HEK293 (cell line): ENCODE results near the gene MRPL21.
"Not testable (repeated sequence)": the region's sequence is repeated elsewhere in the genome, so short reads cannot be mapped to it uniquely, and the experiment has no call there.

ENCODE experiments used
- CTCF ChIA-PET: fragments of 350-600 bp; formaldehyde crosslinking; extraction: SDS; loops from one replicate; lab custom pipeline; 2021; ENCODE audit warnings: antibody characterized with exemption; lab: Yijun Ruan, JAX
- POLR2A ChIA-PET: fragments of 300-600 bp; formaldehyde crosslinking; extraction: SDS; loops from one replicate; lab custom pipeline; 2020; ENCODE audit warnings: antibody characterized with exemption, inconsistent platforms; lab: Yijun Ruan, JAX
- H3K27ac ChIP-seq: fragments of 200-500 bp; sonication (Bioruptor generic); 2 replicates; pipeline ENCODE4 v1.5.1; 2014; ENCODE audit warnings: low read depth, low read length, control low read depth, inconsistent platforms; ENCODE audit errors: extremely low read depth
- H3K36me3 ChIP-seq, 2 experiments: fragments of 200-500 bp in 1 of 2; sonication (Bioruptor generic) in 1 of 2; 1 replicate in 1 of 2; 2 replicates in 1 of 2; pipeline ENCODE4 v1.5.1; 2014 to 2017; ENCODE audit warnings: inconsistent platforms in 2 of 2, low read length in 2 of 2; ENCODE audit not compliant: control insufficient read depth in 2 of 2, insufficient read depth in 1 of 2
- H3K4me1 ChIP-seq: fragments of 200-500 bp; sonication (Bioruptor generic); 2 replicates; pipeline ENCODE4 v1.5.1; 2014; ENCODE audit warnings: mild to moderate bottlenecking, low read length, inconsistent platforms; ENCODE audit not compliant: control insufficient read depth, insufficient read depth
- H3K4me3 ChIP-seq: 2 replicates; pipeline ENCODE4 v1.5.1; 2011; ENCODE audit warnings: low read depth, mild to moderate bottlenecking, control low read depth, low read length, moderate library complexity
- H3K9me3 ChIP-seq: fragments of 200-500 bp; sonication (Bioruptor generic); 2 replicates; pipeline ENCODE4 v1.5.1; 2014; ENCODE audit warnings: low read depth, low read length, inconsistent platforms; ENCODE audit not compliant: control insufficient read depth, insufficient read depth
- BCL11A ChIP-seq: fragments of 450-650 bp; formaldehyde crosslinking; IDR thresholded peaks from 2 replicates; pipeline ENCODE4 v1.5.1; 2016; ENCODE audit warnings: low read depth, missing biosample characterization, missing genetic modification characterization
- GLI4 ChIP-seq: fragments of 450-650 bp; formaldehyde crosslinking; IDR thresholded peaks from 2 replicates; pipeline ENCODE4 v1.5.1; 2016; ENCODE audit warnings: missing biosample characterization, missing genetic modification characterization
- GLIS2 ChIP-seq: fragments of 450-650 bp; formaldehyde crosslinking; IDR thresholded peaks from 2 replicates; pipeline ENCODE4 v1.5.1; 2016; ENCODE audit warnings: missing biosample characterization, missing genetic modification characterization
- MZF1 ChIP-seq: fragments of 450-650 bp; formaldehyde crosslinking; IDR thresholded peaks from 2 replicates; pipeline ENCODE4 v1.5.1; 2017; ENCODE audit warnings: missing biosample characterization, missing genetic modification characterization, borderline replicate concordance
- ZBTB20 ChIP-seq: fragments of 450-650 bp; formaldehyde crosslinking; IDR thresholded peaks from 2 replicates; pipeline ENCODE4 v1.5.1; 2016; ENCODE audit warnings: missing biosample characterization, missing genetic modification characterization
- ZFP41 ChIP-seq: fragments of 450-650 bp; formaldehyde crosslinking; IDR thresholded peaks from 2 replicates; pipeline ENCODE4 v1.5.1; 2016; ENCODE audit warnings: missing biosample characterization, missing genetic modification characterization, borderline replicate concordance
- ZNF175 ChIP-seq: fragments of 450-650 bp; formaldehyde crosslinking; IDR thresholded peaks from 2 replicates; pipeline ENCODE4 v1.5.1; 2016; ENCODE audit warnings: missing biosample characterization, missing genetic modification characterization
- ZNF248 ChIP-seq: fragments of 450-650 bp; formaldehyde crosslinking; IDR thresholded peaks from 2 replicates; pipeline ENCODE4 v1.5.1; 2017; ENCODE audit warnings: missing biosample characterization, missing genetic modification characterization
- ZNF341 ChIP-seq: fragments of 450-650 bp; formaldehyde crosslinking; IDR thresholded peaks from 2 replicates; pipeline ENCODE4; 2016; ENCODE audit warnings: low read depth, missing biosample characterization, missing genetic modification characterization
- ZNF394 ChIP-seq: fragments of 450-650 bp; formaldehyde crosslinking; IDR thresholded peaks from 2 replicates; pipeline ENCODE4 v1.5.1; 2016; ENCODE audit warnings: missing biosample characterization, missing genetic modification characterization, mild to moderate bottlenecking, moderate library complexity, borderline replicate concordance
- ZNF416 ChIP-seq: fragments of 450-650 bp; formaldehyde crosslinking; IDR thresholded peaks from 2 replicates; pipeline ENCODE4 v1.5.1; 2016; ENCODE audit warnings: missing biosample characterization, missing genetic modification characterization
- ZNF555 ChIP-seq: fragments of 450-650 bp; formaldehyde crosslinking; conservative IDR thresholded peaks from 2 replicates; pipeline ENCODE4 v1.5.1; 2017; ENCODE audit warnings: missing biosample characterization, mild to moderate bottlenecking, missing genetic modification characterization, inconsistent platforms
- ZNF558 ChIP-seq: fragments of 450-650 bp; formaldehyde crosslinking; IDR thresholded peaks from 2 replicates; pipeline ENCODE4 v1.5.1; 2016; ENCODE audit warnings: missing biosample characterization, missing genetic modification characterization
- ZNF610 ChIP-seq: fragments of 450-650 bp; formaldehyde crosslinking; IDR thresholded peaks from 2 replicates; pipeline ENCODE4 v1.5.1; 2016; ENCODE audit warnings: missing biosample characterization, missing genetic modification characterization, borderline replicate concordance
- ZNF670 ChIP-seq: fragments of 450-650 bp; formaldehyde crosslinking; IDR thresholded peaks from 2 replicates; pipeline ENCODE4 v1.5.1; 2016; ENCODE audit warnings: missing biosample characterization, missing genetic modification characterization, low read depth
- ZNF791 ChIP-seq: fragments of 450-650 bp; formaldehyde crosslinking; IDR thresholded peaks from 2 replicates; pipeline ENCODE4 v1.5.1; 2016; ENCODE audit warnings: missing biosample characterization, missing genetic modification characterization
- ZNF843 ChIP-seq: fragments of 450-650 bp; formaldehyde crosslinking; IDR thresholded peaks from 2 replicates; pipeline ENCODE4 v1.5.1; 2016; ENCODE audit warnings: missing biosample characterization, missing genetic modification characterization
- TF ChIP-seq, protein P1 (sequence below): fragments of 450-650 bp; formaldehyde crosslinking; IDR thresholded peaks from 2 replicates; pipeline ENCODE4 v1.5.1; 2017; ENCODE audit warnings: missing biosample characterization, mild to moderate bottlenecking, missing genetic modification characterization, moderate library complexity
- TF ChIP-seq, protein P2 (sequence below): fragments of 450-650 bp; formaldehyde crosslinking; IDR thresholded peaks from 2 replicates; pipeline ENCODE4 v1.5.1; 2016; ENCODE audit warnings: missing biosample characterization, missing genetic modification characterization
- TF ChIP-seq, protein P3 (sequence below): fragments of 450-650 bp; IDR thresholded peaks from 2 replicates; pipeline ENCODE4 v1.5.1; 2018; ENCODE audit warnings: missing biosample characterization, mild to moderate bottlenecking, missing genetic modification characterization
- TF ChIP-seq, protein P4 (sequence below): fragments of 450-650 bp; formaldehyde crosslinking; IDR thresholded peaks from 2 replicates; pipeline ENCODE4 v1.5.1; 2016; ENCODE audit warnings: missing biosample characterization, missing genetic modification characterization

MRPL21 gene

DNA sequence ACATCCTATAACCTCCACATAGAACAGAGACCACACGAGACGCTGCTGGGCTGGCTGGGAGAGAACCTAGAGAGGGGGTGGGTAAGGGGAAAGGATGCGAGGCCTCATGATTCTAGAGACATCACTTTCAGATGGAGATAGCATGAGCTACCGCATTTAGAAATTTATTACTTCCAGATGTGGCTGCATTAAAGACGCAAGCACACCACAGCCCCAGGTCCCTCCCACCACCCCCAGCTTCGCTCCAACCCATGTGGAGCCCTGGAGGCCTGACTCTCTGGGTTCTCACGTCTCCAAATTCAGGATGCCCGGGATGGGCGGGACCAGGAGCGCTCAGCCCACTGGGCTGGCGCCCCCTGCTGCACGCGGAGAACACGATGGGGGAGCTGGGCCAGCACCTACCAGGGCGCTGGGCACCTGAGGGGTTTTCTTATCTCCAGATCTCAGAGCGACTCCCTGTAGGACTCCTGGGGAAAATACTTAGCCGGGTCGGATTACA, 13.6 kb downstream of the MRPL21 start:
- POLR2A ChIA-PET = interaction anchor here (0.7 to 1.3 kb wide), 2 partner anchors 9 to 10 kb away, joined by 3 to 4 read pairs; no protein-coding TSS in a partner anchor
- Histone ChIP-seq H3K4me3 (no peak overlapping the region), H3K36me3 (peaks cover 5 to 52% of the 10 kb centered on the region in 2 experiments; a peak in 2 of 3 replicates), H3K4me1 (no peaks in the 10 kb centered on the region), H3K9me3 (no peaks in the 10 kb centered on the region), H3K27ac (no peak overlapping the region)
- CTCF ChIA-PET = interaction anchor here (0.9 to 1.4 kb wide), 3 partner anchors 12 to 15 kb away, joined by 3 to 9 read pairs (median 4); no protein-coding TSS in a partner anchor
- TF ChIP-seq ZNF670 (tag by site-specific recombination) = no peak
- TF ChIP-seq BCL11A (tag by site-specific recombination) = no peak

DNA sequence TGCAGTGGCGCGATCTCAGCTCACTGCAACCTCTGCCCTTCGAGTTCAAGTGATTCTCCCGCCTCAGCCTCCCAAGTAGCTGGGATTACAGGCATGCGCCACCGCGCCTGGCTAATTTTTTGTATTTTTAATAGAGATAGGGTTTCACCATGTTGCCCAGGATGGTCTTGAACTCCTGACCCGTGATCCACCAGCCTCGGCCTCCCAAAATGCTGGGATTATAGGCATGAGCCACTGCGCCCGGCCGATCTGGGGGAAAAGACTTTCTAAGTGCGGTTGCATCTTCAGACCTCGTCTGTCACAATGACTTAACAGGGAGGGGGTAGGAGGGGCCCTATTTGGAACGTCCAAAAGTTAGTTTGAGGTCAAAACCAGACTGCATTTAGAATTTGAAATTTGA, 18.8 kb downstream of the MRPL21 start:
- H3K4me1 ChIP-seq, H3K4me3 ChIP-seq, H3K9me3 ChIP-seq, POLR2A ChIA-PET, H3K27ac ChIP-seq, CTCF ChIA-PET, H3K36me3 ChIP-seq: not testable (repeated sequence)

DNA sequence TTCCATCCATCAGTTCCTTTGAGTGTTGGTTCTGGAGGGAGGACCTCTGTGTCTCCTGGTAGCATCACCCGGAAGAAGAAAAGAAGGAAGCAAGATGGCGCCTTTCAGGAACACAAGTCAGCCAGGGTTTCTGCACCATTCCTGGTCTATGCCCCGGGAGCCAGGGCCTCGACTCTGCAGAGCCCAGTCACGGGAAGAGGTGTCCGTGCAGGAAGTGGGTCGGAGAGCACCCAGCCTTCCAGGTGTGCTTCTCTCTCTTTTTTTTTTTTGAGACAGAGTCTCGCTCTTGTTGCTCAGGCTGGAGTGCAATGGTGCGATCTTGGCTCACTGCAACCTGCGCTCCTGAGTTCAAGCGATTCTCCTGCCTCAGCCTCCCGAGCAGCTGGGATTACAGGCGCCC, 21.2 kb downstream of the MRPL21 start:
- ChIA-PET POLR2A (no interaction called here), CTCF (no interaction called here)
- Histone ChIP-seq H3K36me3 (no peaks in the 10 kb centered on the region; a peak in 1 of 3 replicates), H3K4me1 (no peaks in the 10 kb centered on the region), H3K4me3 (no peak overlapping the region), H3K27ac (no peak overlapping the region), H3K9me3 (no peaks in the 10 kb centered on the region)
- no peak for TF ChIP-seq ZNF791 (tag by site-specific recombination)
- TF ChIP-seq, protein P1, sequence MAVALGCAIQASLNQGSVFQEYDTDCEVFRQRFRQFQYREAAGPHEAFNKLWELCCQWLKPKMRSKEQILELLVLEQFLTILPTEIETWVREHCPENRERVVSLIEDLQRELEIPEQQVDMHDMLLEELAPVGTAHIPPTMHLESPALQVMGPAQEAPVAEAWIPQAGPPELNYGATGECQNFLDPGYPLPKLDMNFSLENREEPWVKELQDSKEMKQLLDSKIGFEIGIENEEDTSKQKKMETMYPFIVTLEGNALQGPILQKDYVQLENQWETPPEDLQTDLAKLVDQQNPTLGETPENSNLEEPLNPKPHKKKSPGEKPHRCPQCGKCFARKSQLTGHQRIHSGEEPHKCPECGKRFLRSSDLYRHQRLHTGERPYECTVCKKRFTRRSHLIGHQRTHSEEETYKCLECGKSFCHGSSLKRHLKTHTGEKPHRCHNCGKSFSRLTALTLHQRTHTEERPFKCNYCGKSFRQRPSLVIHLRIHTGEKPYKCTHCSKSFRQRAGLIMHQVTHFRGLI = no peak
- TF ChIP-seq, protein P2, sequence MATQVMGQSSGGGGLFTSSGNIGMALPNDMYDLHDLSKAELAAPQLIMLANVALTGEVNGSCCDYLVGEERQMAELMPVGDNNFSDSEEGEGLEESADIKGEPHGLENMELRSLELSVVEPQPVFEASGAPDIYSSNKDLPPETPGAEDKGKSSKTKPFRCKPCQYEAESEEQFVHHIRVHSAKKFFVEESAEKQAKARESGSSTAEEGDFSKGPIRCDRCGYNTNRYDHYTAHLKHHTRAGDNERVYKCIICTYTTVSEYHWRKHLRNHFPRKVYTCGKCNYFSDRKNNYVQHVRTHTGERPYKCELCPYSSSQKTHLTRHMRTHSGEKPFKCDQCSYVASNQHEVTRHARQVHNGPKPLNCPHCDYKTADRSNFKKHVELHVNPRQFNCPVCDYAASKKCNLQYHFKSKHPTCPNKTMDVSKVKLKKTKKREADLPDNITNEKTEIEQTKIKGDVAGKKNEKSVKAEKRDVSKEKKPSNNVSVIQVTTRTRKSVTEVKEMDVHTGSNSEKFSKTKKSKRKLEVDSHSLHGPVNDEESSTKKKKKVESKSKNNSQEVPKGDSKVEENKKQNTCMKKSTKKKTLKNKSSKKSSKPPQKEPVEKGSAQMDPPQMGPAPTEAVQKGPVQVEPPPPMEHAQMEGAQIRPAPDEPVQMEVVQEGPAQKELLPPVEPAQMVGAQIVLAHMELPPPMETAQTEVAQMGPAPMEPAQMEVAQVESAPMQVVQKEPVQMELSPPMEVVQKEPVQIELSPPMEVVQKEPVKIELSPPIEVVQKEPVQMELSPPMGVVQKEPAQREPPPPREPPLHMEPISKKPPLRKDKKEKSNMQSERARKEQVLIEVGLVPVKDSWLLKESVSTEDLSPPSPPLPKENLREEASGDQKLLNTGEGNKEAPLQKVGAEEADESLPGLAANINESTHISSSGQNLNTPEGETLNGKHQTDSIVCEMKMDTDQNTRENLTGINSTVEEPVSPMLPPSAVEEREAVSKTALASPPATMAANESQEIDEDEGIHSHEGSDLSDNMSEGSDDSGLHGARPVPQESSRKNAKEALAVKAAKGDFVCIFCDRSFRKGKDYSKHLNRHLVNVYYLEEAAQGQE (tag by site-specific recombination) = no peak
- no peak for TF ChIP-seq ZNF555 (tag by site-specific recombination)
- TF ChIP-seq ZNF341 (tag by site-specific recombination) = no peak
- no peak for TF ChIP-seq GLI4
- TF ChIP-seq ZBTB20 (tag by site-specific recombination) = no peak
- TF ChIP-seq, protein P3, sequence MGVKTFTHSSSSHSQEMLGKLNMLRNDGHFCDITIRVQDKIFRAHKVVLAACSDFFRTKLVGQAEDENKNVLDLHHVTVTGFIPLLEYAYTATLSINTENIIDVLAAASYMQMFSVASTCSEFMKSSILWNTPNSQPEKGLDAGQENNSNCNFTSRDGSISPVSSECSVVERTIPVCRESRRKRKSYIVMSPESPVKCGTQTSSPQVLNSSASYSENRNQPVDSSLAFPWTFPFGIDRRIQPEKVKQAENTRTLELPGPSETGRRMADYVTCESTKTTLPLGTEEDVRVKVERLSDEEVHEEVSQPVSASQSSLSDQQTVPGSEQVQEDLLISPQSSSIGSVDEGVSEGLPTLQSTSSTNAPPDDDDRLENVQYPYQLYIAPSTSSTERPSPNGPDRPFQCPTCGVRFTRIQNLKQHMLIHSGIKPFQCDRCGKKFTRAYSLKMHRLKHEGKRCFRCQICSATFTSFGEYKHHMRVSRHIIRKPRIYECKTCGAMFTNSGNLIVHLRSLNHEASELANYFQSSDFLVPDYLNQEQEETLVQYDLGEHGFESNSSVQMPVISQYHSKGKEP (tag by site-specific recombination) = no peak

DNA sequence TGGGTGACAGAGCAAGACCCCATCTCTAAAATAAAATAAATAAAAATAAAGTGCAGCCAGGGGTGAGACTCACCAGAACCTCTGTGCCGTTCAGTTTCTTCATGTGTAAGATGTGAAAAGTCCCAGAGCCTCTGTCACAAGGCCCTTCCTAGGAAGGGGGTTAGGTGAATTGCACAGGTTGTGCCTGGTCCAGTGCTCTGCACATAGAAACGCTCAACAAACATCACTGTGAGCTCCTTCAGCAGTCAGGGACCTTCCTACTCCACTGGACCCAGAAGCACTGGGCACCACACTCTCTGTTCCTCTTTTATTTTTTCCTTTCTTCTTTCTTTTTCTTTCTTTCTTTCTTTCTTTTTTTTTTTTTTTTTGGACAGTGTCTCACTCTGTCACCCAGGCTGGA, 22.3 kb downstream of the MRPL21 start:
- no peak overlapping the region for H3K4me3 ChIP-seq
- H3K27ac ChIP-seq = no peak overlapping the region
- no peaks in the 10 kb centered on the region for H3K9me3 ChIP-seq
- POLR2A ChIA-PET = no interaction called here
- no peaks in the 10 kb centered on the region; a peak in 1 of 3 replicates for H3K36me3 ChIP-seq
- CTCF ChIA-PET = no interaction called here
- H3K4me1 ChIP-seq = no peaks in the 10 kb centered on the region
- TF ChIP-seq, protein P4, sequence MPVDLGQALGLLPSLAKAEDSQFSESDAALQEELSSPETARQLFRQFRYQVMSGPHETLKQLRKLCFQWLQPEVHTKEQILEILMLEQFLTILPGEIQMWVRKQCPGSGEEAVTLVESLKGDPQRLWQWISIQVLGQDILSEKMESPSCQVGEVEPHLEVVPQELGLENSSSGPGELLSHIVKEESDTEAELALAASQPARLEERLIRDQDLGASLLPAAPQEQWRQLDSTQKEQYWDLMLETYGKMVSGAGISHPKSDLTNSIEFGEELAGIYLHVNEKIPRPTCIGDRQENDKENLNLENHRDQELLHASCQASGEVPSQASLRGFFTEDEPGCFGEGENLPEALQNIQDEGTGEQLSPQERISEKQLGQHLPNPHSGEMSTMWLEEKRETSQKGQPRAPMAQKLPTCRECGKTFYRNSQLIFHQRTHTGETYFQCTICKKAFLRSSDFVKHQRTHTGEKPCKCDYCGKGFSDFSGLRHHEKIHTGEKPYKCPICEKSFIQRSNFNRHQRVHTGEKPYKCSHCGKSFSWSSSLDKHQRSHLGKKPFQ = no peak
- TF ChIP-seq ZNF610 (tag by site-specific recombination) (no peak), ZNF558 (tag by site-specific recombination) (no peak), MZF1 (tag by site-specific recombination) (no peak), ZNF394 (tag by site-specific recombination) (no peak), GLIS2 (no peak), ZNF843 (tag by site-specific recombination) (no peak), ZFP41 (tag by site-specific recombination) (no peak), ZNF175 (tag by site-specific recombination) (no peak), ZNF416 (tag by site-specific recombination) (no peak), ZNF248 (tag by site-specific recombination) (no peak)
